HCT116 (cell line): ENCODE data around the gene TOM1. TPM values are rescaled to one million over a fixed set of nuclear protein-coding genes. Genes with fewer than 3 reads are reported as not detected.
"Not testable (repeated sequence)": the region's sequence is repeated elsewhere in the genome, so short reads cannot be mapped to it uniquely, and the experiment has no call there.

Source experiments
- ATAC-seq: fragments of 200-7000 bp; cut with Tn5 transposase; 2 replicates; pipeline ENCODE4 v1.9.1; 2020; ENCODE audit warnings: mild to moderate bottlenecking, moderate library complexity
- BruUV-seq: library from RNA; stranded (reverse); fragments of 400-500 nt; replicated peaks from 2 replicates; lab custom pipeline; 2021; lab: Mats Ljungman, UMichigan
- CTCF ChIA-PET: fragments of 300-600 bp; sonication (Branson Sonifier 250); formaldehyde crosslinking; loops from one replicate; lab custom pipeline; 2021; ENCODE audit warnings: antibody characterized with exemption; lab: Charles Lee
- POLR2A ChIA-PET: fragments of 300-600, 350-600 bp; sonication (Branson Sonifier 250); formaldehyde crosslinking; loops from one replicate; lab custom pipeline; 2021; ENCODE audit warnings: antibody characterized with exemption; lab: Charles Lee
- RAD21 ChIA-PET, 2 experiments: fragments of 300-600 bp; sonication (Branson Sonifier 250); formaldehyde crosslinking; loops; one replicate each; lab custom pipeline; 2023; ENCODE audit warnings: low total read pairs in 2 of 2; ENCODE audit not compliant: uncharacterized antibody in 2 of 2, unreplicated experiment in 2 of 2, low non-redundant PET in 1 of 2; lab: Charles Lee
- DNase-seq: peaks from one replicate; pipeline ENCODE4 v3.0.0-alpha.2; 2010; ENCODE audit warnings: low read depth, low spot score
- H2AFZ ChIP-seq: fragments of 200-600 bp; shearing (Covaris generic), sonication (generic); 2 replicates; pipeline ENCODE4 v1.6.1; 2017; ENCODE audit warnings: low read depth, mixed run types, mixed read lengths, antibody characterized with exemption, low read length; ENCODE audit not compliant: poor library complexity, severe bottlenecking
- H3K27ac ChIP-seq: 2 replicates; pipeline ENCODE4 v1.5.1; 2012; ENCODE audit warnings: low read depth, low read length
- H3K27me3 ChIP-seq: fragments of 200-600 bp; sonication (generic); 2 replicates; pipeline ENCODE4 v1.6.1; 2016; ENCODE audit warnings: mixed run types, low read length, mixed read lengths; ENCODE audit not compliant: insufficient read depth
- H3K36me3 ChIP-seq, 2 experiments: fragments of 200-500 bp in 1 of 2; fragments of 200-600 bp in 1 of 2; sonication (Bioruptor generic) in 1 of 2; sonication (generic) in 1 of 2; 2 replicates each; pipeline versions ENCODE4 v1.5.1 to v1.6.1; 2014 to 2016; ENCODE audit warnings: low read length in 2 of 2, inconsistent platforms in 1 of 2, mixed read lengths in 1 of 2, mixed run types in 1 of 2; ENCODE audit not compliant: insufficient read depth in 2 of 2, control insufficient read depth in 1 of 2
- H3K4me1 ChIP-seq, 2 experiments: fragments of 200-600 bp in 1 of 2; sonication (generic) in 1 of 2; 2 replicates each; pipeline versions ENCODE4 v1.5.1 to v1.6.1; 2012 to 2017; ENCODE audit warnings: low read length in 2 of 2, inconsistent platforms in 1 of 2, mild to moderate bottlenecking in 1 of 2, mixed read lengths in 1 of 2, mixed run types in 1 of 2, moderate library complexity in 1 of 2; ENCODE audit not compliant: insufficient read depth in 2 of 2, control insufficient read depth in 1 of 2
- H3K4me2 ChIP-seq: fragments of 200-600 bp; sonication (generic); 2 replicates; pipeline ENCODE4 v1.6.1; 2017; ENCODE audit warnings: mixed run types, low read length, mixed read lengths
- H3K4me3 ChIP-seq, 2 experiments: fragments of 200-600 bp in 1 of 2; sonication (generic) in 1 of 2; replicated peaks in 1 of 2; 2 replicates each; pipeline ENCODE4 v1.5.1; 2011 to 2016; ENCODE audit warnings: low read length in 2 of 2, control low read depth in 1 of 2, low read depth in 1 of 2, mild to moderate bottlenecking in 1 of 2, mixed read lengths in 1 of 2, mixed run types in 1 of 2
- H3K79me2 ChIP-seq: fragments of 200-600 bp; sonication (generic); 2 replicates; pipeline ENCODE4 v1.6.1; 2017; ENCODE audit warnings: mild to moderate bottlenecking, mixed run types, low read length, moderate library complexity, mixed read lengths; ENCODE audit not compliant: insufficient read depth
- H3K9ac ChIP-seq: fragments of 200-600 bp; sonication (generic); 2 replicates; pipeline ENCODE4 v1.6.1; 2016; ENCODE audit warnings: low read length, mixed read lengths
- H3K9me2 ChIP-seq: fragments of 200-600 bp; sonication (generic), shearing (Covaris generic); 2 replicates; pipeline ENCODE4 v1.6.1; 2017; ENCODE audit warnings: mixed run types, mild to moderate bottlenecking, moderate library complexity; ENCODE audit not compliant: insufficient read depth
- H3K9me3 ChIP-seq, 2 experiments: fragments of 200-500 bp in 1 of 2; fragments of 200-600 bp in 1 of 2; sonication (Bioruptor generic) in 1 of 2; sonication (generic) in 1 of 2; 2 replicates each; pipeline ENCODE4 v1.6.1; 2014 to 2017; ENCODE audit warnings: low read length in 2 of 2, mixed read lengths in 2 of 2, inconsistent platforms in 1 of 2, low read depth in 1 of 2, mild to moderate bottlenecking in 1 of 2, mixed run types in 1 of 2, moderate library complexity in 1 of 2; ENCODE audit not compliant: control insufficient read depth in 1 of 2, insufficient read depth in 1 of 2
- H4K20me1 ChIP-seq: fragments of 200-600 bp; sonication (generic), shearing (Covaris generic); 2 replicates; pipeline ENCODE4 v1.6.1; 2017; ENCODE audit warnings: mixed run types, mild to moderate bottlenecking, moderate library complexity; ENCODE audit not compliant: insufficient read depth
- CBX3 ChIP-seq: IDR thresholded peaks from 2 replicates; pipeline ENCODE4 v1.6.1; 2012; ENCODE audit warnings: low read depth
- CTCF ChIP-seq, 3 experiments: fragments of 200-600 bp in 1 of 3; sonication (generic) in 1 of 3; IDR thresholded peaks in 2 of 3; conservative IDR thresholded peaks in 1 of 3; 2 replicates each; pipeline ENCODE4 v1.5.1; 2012 to 2017; ENCODE audit warnings: low read depth in 2 of 3, low read length in 2 of 3, antibody characterized with exemption in 1 of 3, borderline replicate concordance in 1 of 3, control low read depth in 1 of 3, mild to moderate bottlenecking in 1 of 3, mixed read lengths in 1 of 3, mixed run types in 1 of 3, moderate library complexity in 1 of 3; ENCODE audit not compliant: insufficient read depth in 1 of 3
- EGR1 ChIP-seq: IDR thresholded peaks from 2 replicates; pipeline ENCODE4 v1.6.1; 2012; ENCODE audit warnings: low read depth
- ELF1 ChIP-seq: IDR thresholded peaks from 2 replicates; pipeline ENCODE4 v1.6.1; 2012; ENCODE audit warnings: low read depth, borderline replicate concordance
- EZH2phosphoT487 ChIP-seq: fragments of 200-600 bp; IDR thresholded peaks from 2 replicates; pipeline ENCODE4 v1.6.1; 2018; ENCODE audit warnings: antibody characterized with exemption, borderline replicate concordance
- SP1 ChIP-seq: IDR thresholded peaks from 2 replicates; pipeline ENCODE4 v1.6.1; 2012; ENCODE audit warnings: low read depth
- TCF7L2 ChIP-seq: IDR thresholded peaks from 2 replicates; pipeline ENCODE4 v1.7.0; 2011; ENCODE audit warnings: borderline replicate concordance, inconsistent platforms; ENCODE audit not compliant: insufficient read depth, insufficient read length; ENCODE audit errors: extremely low read depth
- intact Hi-C: fragments of 100-400 bp; cut with micrococcal nuclease; formaldehyde crosslinking; loops from 2 replicates; pipeline ENCODE4 v1.10.0; 2022
- total RNA-seq: library from RNA; stranded (reverse); gene quantifications from one replicate; pipeline ENCODE4 v1.2.1, GENCODE V29; 2021; ENCODE audit not compliant: unreplicated experiment

The TOM1 gene
- total RNA-seq, 1 experiment from 2014 or later, result 18.0 TPM

- TF ChIP-seq TCF7L2, result no peak
- TF ChIP-seq CTCF (IDR thresholded peaks at IDR 0.05 in 2 of 3, conservative IDR thresholded peaks at IDR 0.05 in 1 of 3; ENCODE audit: borderline replicate concordance in 1 of 3, insufficient read depth in 1 of 3, low read depth in 2 of 3, low read length in 2 of 3), result no peak
- no peak for TF ChIP-seq EZH2phosphoT487
- TF ChIP-seq CBX3, result no peak
- no peak for TF ChIP-seq EGR1
- no peak for TF ChIP-seq SP1
- TF ChIP-seq ELF1, result no peak
- Histone ChIP-seq H4K20me1 (no peaks in the 10 kb centered on the region), H2AFZ (no peak overlapping the region), H3K4me1 (peaks cover 9 to 14% of the 10 kb centered on the region in 2 experiments; a peak in 3 of 4 replicates), H3K4me3 (no peak overlapping the region), H3K9me2 (no peaks in the 10 kb centered on the region), H3K27ac (no peak overlapping the region), H3K36me3 (peaks cover 3 to 17% of the 10 kb centered on the region in 2 experiments; a peak in 3 of 4 replicates), H3K4me2 (no peak overlapping the region), H3K79me2 (no peaks in the 10 kb centered on the region; the same call in 1 of the 2 replicates), H3K27me3 (no peaks in the 10 kb centered on the region), H3K9me3 (no peaks in the 10 kb centered on the region), H3K9ac (no peak overlapping the region)
- ChIA-PET RAD21 (no interaction called here), POLR2A (interaction anchor here (0.7 kb wide), 1 partner anchor 815 kb away, joined by 4 read pairs; no protein-coding TSS in a partner anchor), CTCF (no interaction called here)
- intact Hi-C loops, result no loop called here
- no peak for ATAC-seq
- no TSS peak for BruUV-seq
- DNase-seq, result no peak
Observed at GRCh38 chr22:35394810-35395563, 95.3 kb downstream of the TOM1 start.

GRCh38 chr22:35396622-35397021 lies 96.9 kb downstream of the TOM1 start:
- CTCF ChIA-PET, H2AFZ ChIP-seq: not testable (repeated sequence)

More at GRCh38 chr22:35396622-35397021, 96.9 kb downstream of the TOM1 start:
- H3K4me2 ChIP-seq, H3K4me3 ChIP-seq, H3K9me2 ChIP-seq, H3K27me3 ChIP-seq, BruUV-seq, RAD21 ChIA-PET, H4K20me1 ChIP-seq, ATAC-seq, DNase-seq, intact Hi-C loops, H3K9me3 ChIP-seq, POLR2A ChIA-PET, H3K9ac ChIP-seq, H3K27ac ChIP-seq: not testable (repeated sequence)
- Histone ChIP-seq H3K79me2 (peaks cover 15% of the 10 kb centered on the region), H3K4me1 (peaks cover 9 to 22% of the 10 kb centered on the region in 2 experiments; a peak in 3 of 4 replicates), H3K36me3 (peaks cover 0 to 17% of the 10 kb centered on the region in 2 experiments; a peak in 3 of 4 replicates)
